Neuronal stem cell (in vitro differentiated cells): ENCODE data around the gene SRBD1.

Experiments used
- DNase-seq: peaks from one replicate; pipeline ENCODE4 v3.0.0-alpha.2; 2013; ENCODE audit warnings: low spot score
- H2AFZ ChIP-seq: one replicate; pipeline ENCODE4 v1.6.1; 2013; ENCODE audit warnings: mild to moderate bottlenecking, low read length, inconsistent platforms
- H2AK5ac ChIP-seq: 2 replicates; pipeline ENCODE4 v1.6.1; 2013; ENCODE audit warnings: low read depth, mild to moderate bottlenecking, inconsistent platforms, low read length, moderate library complexity, mixed read lengths
- H2BK120ac ChIP-seq: 2 replicates; pipeline ENCODE4 v1.6.1; 2013; ENCODE audit warnings: low read depth, mild to moderate bottlenecking, inconsistent platforms, low read length, moderate library complexity, mixed read lengths
- H2BK12ac ChIP-seq: one replicate; pipeline ENCODE4 v1.6.1; 2013; ENCODE audit warnings: low read length, inconsistent platforms
- H2BK15ac ChIP-seq: 2 replicates; pipeline ENCODE4 v1.6.1; 2013; ENCODE audit warnings: mild to moderate bottlenecking, low read length, inconsistent platforms, mixed read lengths
- H2BK5ac ChIP-seq: one replicate; pipeline ENCODE4 v1.6.1; 2013; ENCODE audit warnings: inconsistent platforms, mild to moderate bottlenecking, low read length, moderate library complexity
- H3K14ac ChIP-seq: one replicate; pipeline ENCODE4 v1.6.1; 2013; ENCODE audit warnings: low read length, inconsistent platforms
- H3K18ac ChIP-seq: 2 replicates; pipeline ENCODE4 v1.6.1; 2013; ENCODE audit warnings: low read length, inconsistent platforms
- H3K23ac ChIP-seq: 2 replicates; pipeline ENCODE4 v1.6.1; 2013; ENCODE audit warnings: low read depth, mild to moderate bottlenecking, mixed read lengths, low read length, inconsistent platforms; ENCODE audit not compliant: poor library complexity
- H3K27ac ChIP-seq: replicated peaks from 3 replicates; pipeline ENCODE4 v1.5.1; 2013; ENCODE audit warnings: low read length, inconsistent platforms
- H3K27me3 ChIP-seq, 3 experiments: 2 replicates each; pipeline ENCODE4 v1.6.1; 2013; ENCODE audit warnings: low read length in 3 of 3, mild to moderate bottlenecking in 2 of 3, inconsistent platforms in 1 of 3, low read depth in 1 of 3, mixed read lengths in 1 of 3, moderate library complexity in 1 of 3; ENCODE audit not compliant: control insufficient read depth in 3 of 3, insufficient read depth in 3 of 3
- H3K36me3 ChIP-seq, 2 donors: replicated peaks in 1 of 2; 2 replicates each; pipeline ENCODE4 v1.6.1; 2013; ENCODE audit warnings: low read length in 2 of 2; ENCODE audit not compliant: control insufficient read depth in 2 of 2, insufficient read depth in 2 of 2
- H3K4ac ChIP-seq: 2 replicates; pipeline ENCODE4 v1.6.1; 2013; ENCODE audit warnings: inconsistent platforms, mild to moderate bottlenecking, low read length, moderate library complexity
- H3K4me1 ChIP-seq, 2 donors: 1 replicate in 1 of 2; 2 replicates in 1 of 2; pipeline ENCODE4 v1.6.1; 2013; ENCODE audit warnings: low read length in 2 of 2, low read depth in 1 of 2; ENCODE audit not compliant: control insufficient read depth in 2 of 2, insufficient read depth in 1 of 2
- H3K4me2 ChIP-seq: one replicate; pipeline ENCODE4 v1.6.1; 2013; ENCODE audit warnings: mild to moderate bottlenecking, low read length, inconsistent platforms; ENCODE audit not compliant: insufficient read depth, poor library complexity, severe bottlenecking
- H3K4me3 ChIP-seq, 2 donors: 2 replicates each; pipeline ENCODE4 v1.5.1; 2013; ENCODE audit warnings: low read length in 2 of 2, mild to moderate bottlenecking in 2 of 2, inconsistent platforms in 1 of 2, moderate library complexity in 1 of 2
- H3K79me1 ChIP-seq: one replicate; pipeline ENCODE4 v1.6.1; 2013; ENCODE audit warnings: low read depth, mild to moderate bottlenecking, inconsistent platforms, low read length, moderate library complexity
- H3K9ac ChIP-seq: one replicate; pipeline ENCODE4 v1.6.1; 2013; ENCODE audit warnings: mild to moderate bottlenecking, low read depth, low read length, inconsistent platforms; ENCODE audit not compliant: poor library complexity
- H3K9me3 ChIP-seq, 2 donors: replicated peaks in 1 of 2; 2 replicates each; pipeline versions ENCODE3 to v1.6.1; 2013; ENCODE audit warnings: low read length in 2 of 2, mild to moderate bottlenecking in 2 of 2, inconsistent platforms in 1 of 2, low read depth in 1 of 2, mixed read lengths in 1 of 2, moderate library complexity in 1 of 2; ENCODE audit not compliant: control insufficient read depth in 2 of 2, insufficient read depth in 1 of 2
- H4K8ac ChIP-seq: one replicate; pipeline ENCODE4 v1.6.1; 2013; ENCODE audit warnings: low read depth, mild to moderate bottlenecking, inconsistent platforms, low read length, moderate library complexity
- H4K91ac ChIP-seq: one replicate; pipeline ENCODE4 v1.6.1; 2013; ENCODE audit warnings: low read length, low read depth, mild to moderate bottlenecking, inconsistent platforms; ENCODE audit not compliant: poor library complexity
- WGBS, 2 donors: extraction: QIAGEN DNeasy Blood & Tissue Kit; methylation state at CpG; one replicate each; pipeline ENCODE4 v1.1.7; 2013; ENCODE audit warnings: missing lambda C conversion rate in 2 of 2, mixed read lengths in 1 of 2; ENCODE audit not compliant: insufficient read length in 2 of 2, insufficient replicate concordance in 1 of 2; ENCODE audit errors: extremely low coverage in 2 of 2; 5-methylcytosine and 5-hydroxymethylcytosine counted together

The SRBD1 gene

DNA sequence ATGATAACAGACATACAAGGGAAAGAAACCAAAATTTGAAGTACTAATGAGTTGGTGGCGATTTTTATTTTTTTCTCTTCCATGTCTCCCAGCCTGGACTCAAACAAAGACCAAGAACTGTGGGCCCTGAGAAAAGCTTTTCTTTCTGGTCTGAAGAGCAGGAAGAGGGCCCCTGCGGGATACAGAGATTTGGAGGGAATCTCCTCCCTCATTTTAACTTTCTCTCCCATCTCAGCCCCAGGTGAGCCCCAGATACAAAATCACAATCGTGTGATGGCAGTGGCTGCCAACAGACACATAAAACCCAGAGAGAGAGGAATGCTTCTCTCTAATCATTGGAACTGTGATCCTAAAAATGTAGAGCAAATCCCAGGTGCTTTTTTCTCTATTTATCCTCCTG lies 20.9 kb upstream of the SRBD1 start:
- no peak overlapping the region for H3K23ac ChIP-seq
- H3K9ac ChIP-seq: no peak overlapping the region
- H3K79me1 ChIP-seq: no peaks in the 10 kb centered on the region
- H2BK15ac ChIP-seq: no peak overlapping the region
- H3K27ac ChIP-seq: no peak overlapping the region
- H3K36me3 ChIP-seq: no peaks in the 10 kb centered on the region
- H2BK12ac ChIP-seq: no peak overlapping the region
- peak overlapping the region; percentile 24 for H2AFZ ChIP-seq
- no peak overlapping the region for H2BK120ac ChIP-seq
- H2BK5ac ChIP-seq: no peak overlapping the region
- H3K4me2 ChIP-seq: no peak overlapping the region
- no peak overlapping the region for H4K8ac ChIP-seq
- peaks cover 0 to 10% (median 0%) of the 10 kb centered on the region in 3 experiments for H3K27me3 ChIP-seq
- peaks cover 0 to 2% of the 10 kb centered on the region in 2 donors for H3K4me1 ChIP-seq
- no peak overlapping the region for H3K4me3 ChIP-seq
- no peaks in the 10 kb centered on the region for H3K9me3 ChIP-seq
- no peak overlapping the region for H3K4ac ChIP-seq
- WGBS, 2 donors: no CpG with 5 or more reads among the region's 3 CpGs
- H3K14ac ChIP-seq: no peak overlapping the region
- H3K18ac ChIP-seq: no peak overlapping the region
- no peak overlapping the region for H2AK5ac ChIP-seq
- DNase-seq: no peak
- H4K91ac ChIP-seq: no peak overlapping the region

DNA sequence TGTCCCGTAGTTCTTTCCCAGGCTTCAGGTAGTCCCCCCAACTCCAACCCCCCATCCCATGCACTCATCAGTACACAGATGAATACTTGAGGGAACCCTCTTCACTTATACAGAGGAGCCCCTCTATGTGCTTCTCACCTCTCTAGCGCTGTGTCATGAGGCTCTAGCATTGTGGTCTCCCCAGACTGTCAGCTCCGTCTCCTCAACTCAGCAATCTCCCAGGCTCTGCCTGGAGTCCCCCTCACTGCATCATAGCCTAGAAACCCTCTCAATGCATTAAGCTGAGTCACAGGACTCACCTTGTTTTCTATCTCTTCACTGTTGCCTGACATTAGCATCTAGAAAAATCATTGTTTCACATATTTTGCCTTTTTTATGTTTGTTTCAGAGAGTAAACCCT lies 20.3 kb upstream of the SRBD1 start:
- no peak overlapping the region for H3K23ac ChIP-seq
- no peak overlapping the region for H2BK120ac ChIP-seq
- no CpG with 5 or more reads among the region's 3 CpGs for WGBS, 2 donors

DNA sequence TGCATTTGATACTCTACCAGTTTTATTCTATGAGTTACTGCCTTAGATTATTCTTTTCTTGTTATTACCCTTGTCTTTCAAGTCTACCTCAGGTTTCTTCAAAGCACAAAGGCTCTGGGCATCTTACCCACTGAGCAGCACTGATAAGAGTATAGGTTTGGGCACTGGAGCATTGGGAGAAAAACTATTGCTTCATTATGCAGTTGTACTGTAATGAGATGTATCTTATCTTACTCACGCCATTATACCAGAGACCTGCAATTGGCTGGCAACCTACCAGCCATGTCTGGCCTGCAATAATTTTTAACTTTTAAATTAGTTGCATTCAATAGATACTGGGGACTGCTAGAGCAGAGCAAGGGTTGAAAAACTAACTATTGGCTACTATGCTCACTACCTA lies 18.9 kb upstream of the SRBD1 start:
- Histone ChIP-seq H2BK12ac (no peak overlapping the region), H2BK120ac (no peak overlapping the region), H2AK5ac (no peak overlapping the region), H3K27me3 (peaks cover 0 to 18% (median 0%) of the 10 kb centered on the region in 3 experiments), H3K4me1 (peaks cover 0 to 2% of the 10 kb centered on the region in 2 donors), H2BK5ac (no peak overlapping the region), H3K18ac (no peak overlapping the region), H2BK15ac (no peak overlapping the region), H3K23ac (no peak overlapping the region), H3K4me3 (no peak overlapping the region), H3K4ac (no peak overlapping the region), H3K9ac (no peak overlapping the region), H2AFZ (no peak overlapping the region), H3K4me2 (no peak overlapping the region), H3K36me3 (no peaks in the 10 kb centered on the region), H3K27ac (no peak overlapping the region), H3K14ac (no peak overlapping the region), H4K8ac (no peak overlapping the region), H3K9me3 (no peaks in the 10 kb centered on the region), H3K79me1 (no peaks in the 10 kb centered on the region), H4K91ac (no peak overlapping the region)
- no peak for DNase-seq
- no CpG with 5 or more reads among the region's 1 CpG for WGBS, 2 donors

More for the DNA sequence above, 20.3 kb upstream of the SRBD1 start:
- H2BK15ac ChIP-seq: no peak overlapping the region
- H3K4me2 ChIP-seq: no peak overlapping the region
- H3K4me1 ChIP-seq: peaks cover 0 to 2% of the 10 kb centered on the region in 2 donors
- H3K27me3 ChIP-seq: peaks cover 0 to 11% (median 0%) of the 10 kb centered on the region in 3 experiments
- H3K14ac ChIP-seq: no peak overlapping the region
- no peak overlapping the region for H2BK12ac ChIP-seq
- H3K27ac ChIP-seq: no peak overlapping the region
- H4K91ac ChIP-seq: no peak overlapping the region
- no peaks in the 10 kb centered on the region for H3K79me1 ChIP-seq
- H2AFZ ChIP-seq: no peak overlapping the region
- no peak for DNase-seq
- no peak overlapping the region for H2AK5ac ChIP-seq
- H3K4me3 ChIP-seq: no peak overlapping the region
- H3K9me3 ChIP-seq: no peaks in the 10 kb centered on the region
- no peak overlapping the region for H3K18ac ChIP-seq
- no peak overlapping the region for H3K9ac ChIP-seq
- H2BK5ac ChIP-seq: no peak overlapping the region
- H4K8ac ChIP-seq: no peak overlapping the region
- H3K4ac ChIP-seq: no peak overlapping the region
- no peaks in the 10 kb centered on the region for H3K36me3 ChIP-seq

DNA sequence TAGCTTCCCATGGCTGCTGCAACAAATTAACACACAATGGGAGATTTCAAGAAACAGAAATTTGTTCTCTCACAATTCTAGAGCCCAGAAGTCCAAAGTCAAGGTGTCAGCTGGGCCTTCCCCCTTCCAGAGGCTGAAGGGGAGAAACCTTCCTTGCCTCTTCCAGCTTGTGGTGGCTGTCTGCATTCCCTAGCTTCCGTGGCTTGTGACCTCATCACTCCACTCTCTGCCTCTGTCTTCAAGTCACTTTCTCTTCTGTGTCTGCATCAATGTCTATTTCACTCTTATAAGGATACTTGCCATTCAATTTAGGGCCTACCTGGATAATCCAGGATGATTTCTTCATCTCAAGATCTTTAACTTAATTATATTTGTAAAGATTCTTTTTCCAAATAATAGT lies 16.8 kb upstream of the SRBD1 start:
- H2AK5ac ChIP-seq: no peak overlapping the region
- peaks cover 0 to 18% (median 0%) of the 10 kb centered on the region in 3 experiments for H3K27me3 ChIP-seq
- no peak overlapping the region for H3K23ac ChIP-seq
- no peak overlapping the region for H2BK5ac ChIP-seq
- no peak overlapping the region for H2BK15ac ChIP-seq
- WGBS, 2 donors: no CpG with 5 or more reads among the region's 1 CpG
- H3K9ac ChIP-seq: no peak overlapping the region
- H3K79me1 ChIP-seq: no peaks in the 10 kb centered on the region
- no peak overlapping the region for H3K4me2 ChIP-seq
- H2BK120ac ChIP-seq: no peak overlapping the region
- peaks cover 0 to 2% of the 10 kb centered on the region in 2 donors for H3K4me1 ChIP-seq
- no peak overlapping the region for H3K4me3 ChIP-seq
- no peak overlapping the region for H2AFZ ChIP-seq
- H3K14ac ChIP-seq: no peak overlapping the region
- no peak overlapping the region for H3K27ac ChIP-seq
- H4K8ac ChIP-seq: no peak overlapping the region
- H2BK12ac ChIP-seq: no peak overlapping the region
- H3K18ac ChIP-seq: no peak overlapping the region
- H3K4ac ChIP-seq: no peak overlapping the region
- H3K36me3 ChIP-seq: no peaks in the 10 kb centered on the region
- H3K9me3 ChIP-seq: no peaks in the 10 kb centered on the region
- no peak for DNase-seq
- no peak overlapping the region for H4K91ac ChIP-seq
